ENCODE data around the gene ATG2A. TPM values are rescaled to one million over a fixed set of nuclear protein-coding genes. Genes with fewer than 3 reads are reported as not detected.
A peak's percentile ranks its signal among the peaks of the same experiment; 100 is the strongest.

The ATG2A gene
- total RNA-seq, 1 donor from 2014 or later = 16.3 TPM

GRCh38 chr11:64865286-64866172, 51.5 kb downstream of the ATG2A start:
- peaks cover 4% of the 10 kb centered on the region for H3K9me3 Mint-ChIP-seq (ENCODE audit: low read depth)
- peak; percentile 15 for TF ChIP-seq CTCF (IDR thresholded peaks at IDR 0.05)
- H3K36me3 Mint-ChIP-seq (ENCODE audit: low read depth) = peaks cover 6% of the 10 kb centered on the region
- peak overlapping the region; percentile 94 for H3K27ac Mint-ChIP-seq (ENCODE audit: unreplicated experiment)
- peaks cover 86% of the 10 kb centered on the region for H3K4me1 Mint-ChIP-seq (ENCODE audit: low read depth)
- no peak for DNase-seq (ENCODE audit: low spot score)
- no peaks in the 10 kb centered on the region for H3K27me3 Mint-ChIP-seq (ENCODE audit: low read depth)
- H3K4me3 Mint-ChIP-seq (ENCODE audit: unreplicated experiment) = peak overlapping the region; percentile 31

DNA sequence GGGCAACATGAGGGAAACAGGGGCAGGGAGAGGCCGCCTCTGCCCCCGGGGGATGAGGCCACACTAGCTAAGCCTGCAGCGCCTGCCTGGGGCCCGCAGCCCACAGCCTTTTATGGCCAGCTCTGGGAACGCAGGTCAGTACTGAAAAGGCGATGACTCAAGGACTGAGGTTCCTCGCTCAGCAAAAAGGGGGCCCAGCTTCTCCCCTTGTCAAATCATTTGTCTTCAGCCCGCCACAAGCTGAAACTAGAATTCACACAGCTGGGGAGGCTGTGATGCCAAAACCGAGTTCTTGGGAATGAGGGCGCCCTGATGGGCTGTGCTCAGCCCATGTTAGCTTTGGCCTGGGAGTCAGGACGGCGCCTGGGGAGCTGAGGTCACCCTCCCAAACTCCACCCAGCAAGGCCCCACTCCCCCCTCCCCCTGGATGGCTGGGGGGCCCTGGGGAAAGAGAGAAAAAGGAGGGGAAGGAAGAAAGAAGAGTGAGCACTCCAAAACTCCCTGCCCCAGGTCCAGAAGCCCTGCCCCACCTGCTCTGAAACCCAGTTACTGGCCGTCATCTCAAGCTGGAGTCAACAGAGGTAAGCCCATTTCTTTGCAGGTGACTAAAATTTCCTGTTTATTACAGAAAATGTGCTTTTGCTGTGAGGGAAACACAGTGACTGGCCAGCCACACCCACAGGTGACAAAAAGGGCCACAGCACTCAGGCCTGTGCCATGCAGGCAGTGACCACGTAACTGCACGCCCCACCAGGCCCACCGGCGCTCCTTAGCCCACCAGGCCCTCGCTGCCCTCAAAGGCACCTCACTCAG, 52.3 kb downstream of the ATG2A start:
- H3K4me3 Mint-ChIP-seq (ENCODE audit: unreplicated experiment) = peak overlapping the region; percentile 28
- peaks cover 4% of the 10 kb centered on the region for H3K9me3 Mint-ChIP-seq (ENCODE audit: low read depth)
- TF ChIP-seq CTCF (IDR thresholded peaks at IDR 0.05) = no peak
- H3K4me1 Mint-ChIP-seq (ENCODE audit: low read depth) = peaks cover 78% of the 10 kb centered on the region
- H3K27me3 Mint-ChIP-seq (ENCODE audit: low read depth) = no peaks in the 10 kb centered on the region
- peak overlapping the region; percentile 94 for H3K27ac Mint-ChIP-seq (ENCODE audit: unreplicated experiment)
- peaks cover 8% of the 10 kb centered on the region for H3K36me3 Mint-ChIP-seq (ENCODE audit: low read depth)
- peak; percentile 81 for DNase-seq (ENCODE audit: low spot score)

DNA sequence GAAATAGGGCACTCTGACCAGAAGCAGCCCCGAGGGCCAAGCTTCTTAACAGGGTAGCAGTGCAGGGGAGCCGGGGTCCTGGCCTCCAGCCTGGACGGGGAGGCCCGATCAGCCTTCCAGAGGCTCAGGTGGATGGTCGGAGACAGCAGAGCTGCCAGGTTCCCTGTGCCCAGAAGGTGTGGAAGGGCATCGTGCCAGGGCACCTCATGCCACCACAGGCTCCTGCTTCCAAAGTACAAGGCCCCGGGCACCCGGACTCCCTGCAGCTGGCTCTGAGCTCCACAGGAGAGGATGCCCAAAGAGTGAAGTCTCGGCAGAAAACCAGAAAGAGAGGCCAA, 52.9 kb downstream of the ATG2A start:
- no peak for DNase-seq (ENCODE audit: low spot score)
- no peak for TF ChIP-seq CTCF (IDR thresholded peaks at IDR 0.05)
- H3K4me3 Mint-ChIP-seq (ENCODE audit: unreplicated experiment) = peak overlapping the region; percentile 16
- peaks cover 8% of the 10 kb centered on the region for H3K36me3 Mint-ChIP-seq (ENCODE audit: low read depth)
- peaks cover 4% of the 10 kb centered on the region for H3K9me3 Mint-ChIP-seq (ENCODE audit: low read depth)
- peak overlapping the region; percentile 94 for H3K27ac Mint-ChIP-seq (ENCODE audit: unreplicated experiment)
- H3K27me3 Mint-ChIP-seq (ENCODE audit: low read depth) = no peaks in the 10 kb centered on the region
- peaks cover 72% of the 10 kb centered on the region for H3K4me1 Mint-ChIP-seq (ENCODE audit: low read depth)

GRCh38 chr11:64863391-64864060, 53.5 kb downstream of the ATG2A start:
- Mint-ChIP-seq H3K9me3 (ENCODE audit: low read depth) (peaks cover 4% of the 10 kb centered on the region), H3K4me3 (ENCODE audit: unreplicated experiment) (peak overlapping the region; percentile 26), H3K27me3 (ENCODE audit: low read depth) (no peaks in the 10 kb centered on the region), H3K36me3 (ENCODE audit: low read depth) (peaks cover 8% of the 10 kb centered on the region), H3K4me1 (ENCODE audit: low read depth) (peaks cover 66% of the 10 kb centered on the region), H3K27ac (ENCODE audit: unreplicated experiment) (peak overlapping the region; percentile 94)
- DNase-seq (ENCODE audit: low spot score) = no peak
- TF ChIP-seq CTCF (IDR thresholded peaks at IDR 0.05) = no peak

- Mint-ChIP-seq H3K27ac (ENCODE audit: unreplicated experiment) (peak overlapping the region; percentile 94), H3K27me3 (ENCODE audit: low read depth) (no peaks in the 10 kb centered on the region), H3K4me3 (ENCODE audit: unreplicated experiment) (no peak overlapping the region), H3K4me1 (ENCODE audit: low read depth) (peaks cover 61% of the 10 kb centered on the region), H3K9me3 (ENCODE audit: low read depth) (peaks cover 4% of the 10 kb centered on the region), H3K36me3 (ENCODE audit: low read depth) (peaks cover 8% of the 10 kb centered on the region)
- TF ChIP-seq CTCF (IDR thresholded peaks at IDR 0.05) = no peak
- no peak for DNase-seq (ENCODE audit: low spot score)
Observed at GRCh38 chr11:64862987-64863390, 54.0 kb downstream of the ATG2A start.

All from chondrocyte (in vitro differentiated cells).